HepG2 (cell line): ENCODE measurements around the gene STAT1. TPM values are rescaled to one million over a fixed set of nuclear protein-coding genes. Genes with fewer than 3 reads are reported as not detected.

ENCODE experiments used
- ARNT2 ChIP-seq: sonication (generic); formaldehyde crosslinking; IDR thresholded peaks from 2 replicates; pipeline ENCODE4 v1.8.0; 2022; ENCODE audit warnings: mild to moderate bottlenecking, low read depth, missing genetic modification reagents, moderate library complexity
- ATAD3A ChIP-seq: sonication (generic); formaldehyde crosslinking; IDR thresholded peaks from 2 replicates; pipeline ENCODE4 v1.4.0; 2020; ENCODE audit warnings: missing genetic modification reagents
- ATF1 ChIP-seq: IDR thresholded peaks from 2 replicates; pipeline ENCODE4 v1.6.1; 2016; ENCODE audit warnings: mild to moderate bottlenecking, control low read depth
- ATF6 ChIP-seq: sonication (generic); formaldehyde crosslinking; conservative IDR thresholded peaks from 2 replicates; pipeline ENCODE4 v1.4.0; 2020; ENCODE audit warnings: missing genetic modification reagents
- CEBPG ChIP-seq: IDR thresholded peaks from 2 replicates; pipeline ENCODE4 v1.6.1; 2016
- CENPBD1 ChIP-seq: sonication (generic); formaldehyde crosslinking; IDR thresholded peaks from 2 replicates; pipeline ENCODE4 v1.8.0; 2022; ENCODE audit warnings: missing genetic modification reagents, low read depth, mild to moderate bottlenecking, borderline replicate concordance
- ELF4 ChIP-seq: sonication (generic); formaldehyde crosslinking; IDR thresholded peaks from 2 replicates; pipeline ENCODE4 v1.5.0; 2020; ENCODE audit warnings: missing genetic modification reagents, mild to moderate bottlenecking, moderate library complexity, borderline replicate concordance
- ESRRA ChIP-seq: sonication (generic); formaldehyde crosslinking; IDR thresholded peaks from 2 replicates; pipeline ENCODE4 v1.5.1; 2020; ENCODE audit warnings: mild to moderate bottlenecking, low read depth, missing genetic modification reagents
- GABPB1 ChIP-seq: IDR thresholded peaks from 2 replicates; pipeline ENCODE4 v1.6.1; 2016; ENCODE audit warnings: mild to moderate bottlenecking, missing genetic modification reagents, moderate library complexity, missing compliant biosample characterization
- HDAC2 ChIP-seq: sonication (generic); formaldehyde crosslinking; IDR thresholded peaks from 2 replicates; pipeline ENCODE4 v1.4.0; 2020; ENCODE audit warnings: missing genetic modification reagents
- HOXA9 ChIP-seq: sonication (generic); formaldehyde crosslinking; IDR thresholded peaks from 2 replicates; pipeline ENCODE4 v1.8.1; 2022; ENCODE audit warnings: missing genetic modification reagents, mild to moderate bottlenecking, moderate library complexity, borderline replicate concordance
- JDP2 ChIP-seq: sonication (generic); formaldehyde crosslinking; IDR thresholded peaks from 2 replicates; pipeline ENCODE4 v1.8.1; 2022; ENCODE audit warnings: missing genetic modification reagents, borderline replicate concordance
- LCORL ChIP-seq, 2 experiments: fragments of 450-650 bp in 1 of 2; sonication (generic) in 1 of 2; formaldehyde crosslinking in 1 of 2; IDR thresholded peaks; 2 replicates each; pipeline versions ENCODE4 v1.5.0 to v1.6.1; 2017 to 2020; ENCODE audit warnings: antibody characterized with exemption in 1 of 2, missing genetic modification reagents in 1 of 2
- MAFF ChIP-seq: IDR thresholded peaks from 2 replicates; pipeline ENCODE4 v1.6.1; 2011; ENCODE audit warnings: low read depth, low read length, improper control_type of control experiment
- MEIS2 ChIP-seq: sonication (generic); formaldehyde crosslinking; IDR thresholded peaks from 2 replicates; pipeline ENCODE4 v1.9.0; 2021; ENCODE audit warnings: mild to moderate bottlenecking, missing genetic modification reagents
- MTF1 ChIP-seq: sonication (generic); formaldehyde crosslinking; IDR thresholded peaks from 2 replicates; pipeline ENCODE4 v1.5.0; 2020; ENCODE audit warnings: missing genetic modification reagents
- MXD1 ChIP-seq: sonication (generic); formaldehyde crosslinking; IDR thresholded peaks from 2 replicates; pipeline ENCODE4 v1.4.0; 2020; ENCODE audit warnings: mild to moderate bottlenecking, missing genetic modification reagents
- NCOA5 ChIP-seq: sonication (generic); formaldehyde crosslinking; IDR thresholded peaks from 2 replicates; pipeline ENCODE4 v1.4.0; 2020; ENCODE audit warnings: missing genetic modification reagents
- PAF1 ChIP-seq: IDR thresholded peaks from 2 replicates; pipeline ENCODE4 v1.6.1; 2016; ENCODE audit warnings: missing genetic modification reagents, missing compliant biosample characterization
- PTBP1 ChIP-seq: fragments of 200-400 bp; formaldehyde crosslinking; IDR thresholded peaks from 2 replicates; pipeline ENCODE4 v1.6.1; 2018; ENCODE audit warnings: low read length, low read depth; ENCODE audit not compliant: poor library complexity, severe bottlenecking
- TFE3 ChIP-seq: IDR thresholded peaks from 2 replicates; pipeline ENCODE4 v1.6.1; 2016
- TSC22D2 ChIP-seq: sonication (generic); formaldehyde crosslinking; IDR thresholded peaks from 2 replicates; pipeline ENCODE4 v1.5.1; 2020; ENCODE audit warnings: missing genetic modification reagents, mild to moderate bottlenecking, borderline replicate concordance
- ZBTB26 ChIP-seq: IDR thresholded peaks from 2 replicates; pipeline ENCODE4 v1.6.1; 2016; ENCODE audit warnings: missing compliant biosample characterization, missing genetic modification reagents, borderline replicate concordance
- ZNF510 ChIP-seq: sonication (generic); formaldehyde crosslinking; IDR thresholded peaks from 2 replicates; pipeline ENCODE4 v1.4.0; 2020; ENCODE audit warnings: low read depth, mild to moderate bottlenecking, missing genetic modification reagents
- ZNF564 ChIP-seq: sonication (generic); formaldehyde crosslinking; IDR thresholded peaks from 2 replicates; pipeline ENCODE4 v1.8.1; 2023; ENCODE audit warnings: mild to moderate bottlenecking, missing genetic modification reagents
- polyA plus RNA-seq, 8 experiments: library from polyadenylated mRNA; depleted of rRNA in 3 of 8; stranded (reverse) in 7 of 8; unstranded in 1 of 8; fragments of >200 nt; fragmentation: Illumina TruSeq in 4 of 8; extraction: Trizol in 4 of 8; gene quantifications; 2 replicates each; pipeline versions ENCODE4 v1.2.1 to v1.2.3, GENCODE V29; 2011 to 2016; ENCODE audit warnings: low read depth in 4 of 8, missing spikeins in 1 of 8, mixed read lengths in 1 of 8; ENCODE audit not compliant: insufficient read depth in 1 of 8
- total RNA-seq, 5 experiments: library from RNA; depleted of rRNA; stranded (reverse); fragments of >200 nt; fragmentation: Illumina TruSeq; extraction: Trizol; gene quantifications; 2 replicates each; pipeline ENCODE4 v1.2.3, GENCODE V29; 2016; ENCODE audit warnings: low read depth in 1 of 5

The STAT1 gene
- total and polyA plus RNA-seq, 2 of the 13 experiments (the other 11 are each of a cell fraction or from before 2014, with no cell fraction given), result 21.8 to 59.6 TPM

- no peak for TF ChIP-seq LCORL (IDR thresholded peaks at IDR 0.05)
- peak; percentile 84 for TF ChIP-seq LCORL (CRISPR knock-in tag; IDR thresholded peaks at IDR 0.05)
- no peak for TF ChIP-seq ATAD3A (CRISPR knock-in tag)
- TF ChIP-seq JDP2 (CRISPR knock-in tag), result no peak
- no peak for TF ChIP-seq MEIS2
- peak; percentile 25; the same call in 1 of the 2 replicates for TF ChIP-seq MAFF
- TF ChIP-seq ATF1 (CRISPR knock-in tag), result no peak; the same call in 1 of the 2 replicates
- no peak for TF ChIP-seq ESRRA (CRISPR knock-in tag)
- no peak for TF ChIP-seq ATF6 (CRISPR knock-in tag)
- no peak for TF ChIP-seq CEBPG (CRISPR knock-in tag)
- no peak for TF ChIP-seq HOXA9 (CRISPR knock-in tag)
- TF ChIP-seq PTBP1, result no peak
- TF ChIP-seq ZNF510, result no peak
- no peak for TF ChIP-seq ELF4 (CRISPR knock-in tag)
- TF ChIP-seq HDAC2, result no peak
- TF ChIP-seq CENPBD1 (CRISPR knock-in tag), result no peak
- TF ChIP-seq ZNF564 (CRISPR knock-in tag), result no peak
- TF ChIP-seq NCOA5 (CRISPR knock-in tag), result no peak
- TF ChIP-seq ZBTB26 (CRISPR knock-in tag), result no peak; the same call in 1 of the 2 replicates
- no peak for TF ChIP-seq PAF1 (CRISPR knock-in tag)
- TF ChIP-seq GABPB1 (CRISPR knock-in tag), result no peak
- no peak for TF ChIP-seq ARNT2 (CRISPR knock-in tag)
- no peak for TF ChIP-seq MTF1 (CRISPR knock-in tag)
- no peak for TF ChIP-seq TFE3 (CRISPR knock-in tag)
- no peak for TF ChIP-seq TSC22D2 (CRISPR knock-in tag)
- TF ChIP-seq MXD1 (CRISPR knock-in tag), result no peak
Observed at GRCh38 chr2:191041418-191042161, 27.6 kb upstream of the STAT1 start (continued).
